Tibial nerve (tissue), 4 donors: ENCODE results near the gene SFTPD. TPM values are rescaled to one million over a fixed set of nuclear protein-coding genes. Genes with fewer than 3 reads are reported as not detected.

Experiments used
- DNase-seq, 2 donors: peaks; one replicate each; pipeline ENCODE4 v3.0.0-alpha.2; 2019; ENCODE audit warnings: low spot score in 2 of 2
- H3K27ac ChIP-seq, 4 donors: fragments of 200-600 bp; sonication (generic) in 3 of 4; one replicate each; pipeline ENCODE4 v1.5.1; 2017 to 2019; ENCODE audit warnings: mild to moderate bottlenecking in 1 of 4
- H3K27me3 ChIP-seq, 2 donors: fragments of 200-600 bp; sonication (generic) in 1 of 2; one replicate each; pipeline versions ENCODE4 v1.5.1 to v1.6.0; 2017 to 2019
- H3K36me3 ChIP-seq, 3 donors: fragments of 200-600 bp; sonication (generic); one replicate each; pipeline ENCODE4 v1.5.1; 2018 to 2019
- H3K4me1 ChIP-seq, 4 donors: fragments of 200-600 bp; sonication (generic) in 3 of 4; one replicate each; pipeline ENCODE4 v1.5.1; 2017 to 2019
- H3K4me3 ChIP-seq, 4 donors: fragments of 200-600 bp; sonication (generic) in 3 of 4; one replicate each; pipeline ENCODE4 v1.5.1; 2017 to 2019; ENCODE audit warnings: mild to moderate bottlenecking in 1 of 4, moderate library complexity in 1 of 4
- H3K9me3 ChIP-seq, 4 donors: fragments of 200-600 bp; sonication (generic) in 3 of 4; one replicate each; pipeline ENCODE4 v1.5.1; 2017 to 2019
- CTCF ChIP-seq, 5 experiments: fragments of 200-600 bp in 3 of 5; fragments of 450-650 bp in 2 of 5; sonication (generic) in 3 of 5; IDR thresholded peaks; one replicate each; pipeline ENCODE4 v1.5.1; 2016 to 2019; ENCODE audit warnings: antibody characterized with exemption in 5 of 5, mild to moderate bottlenecking in 3 of 5, moderate library complexity in 2 of 5
- EP300 ChIP-seq, 2 donors: sonication (generic); formaldehyde crosslinking; IDR thresholded peaks; one replicate each; pipeline ENCODE4 v1.6.1; 2017; ENCODE audit warnings: antibody characterized with exemption in 2 of 2, mild to moderate bottlenecking in 1 of 2
- POLR2A ChIP-seq, 2 donors: fragments of 450-650 bp; IDR thresholded peaks; one replicate each; pipeline ENCODE4 v1.6.1; 2017; ENCODE audit warnings: antibody characterized with exemption in 2 of 2, mild to moderate bottlenecking in 2 of 2, moderate library complexity in 2 of 2
- WGBS, 2 donors: methylation state at CpG; one replicate each; pipeline ENCODE4 v1.1.5; 2018; 5-methylcytosine and 5-hydroxymethylcytosine counted together
- total RNA-seq, 4 donors: library from RNA; depleted of rRNA; stranded (reverse); fragments of >200 nt; gene quantifications; one replicate each; pipeline ENCODE4 v1.1.0, GENCODE V29; 2016

SFTPD gene
- total RNA-seq, 4 donors from 2014 or later: 1.5 to 2.5 TPM; not detected in 2

GRCh38 chr10:79936625-79937615 is 12.0 kb downstream of the SFTPD start:
- Histone ChIP-seq H3K9me3 (no peaks in the 10 kb centered on the region), H3K27me3 (peaks cover 0 to 2% of the 10 kb centered on the region in 2 donors), H3K36me3 (peaks cover 0 to 4% (median 0%) of the 10 kb centered on the region in 3 donors), H3K4me1 (no peaks in the 10 kb centered on the region), H3K4me3 (no peak overlapping the region), H3K27ac (no peak overlapping the region)
- TF ChIP-seq EP300 (IDR thresholded peaks at IDR 0.05) (no peak), CTCF (IDR thresholded peaks at IDR 0.05) (no peak), POLR2A (IDR thresholded peaks at IDR 0.05) (no peak)
- 85 to 93% methylated on average over 9 of the region's 9 CpGs for WGBS, 2 donors
- no peak for DNase-seq

GRCh38 chr10:79933961-79934360 is 14.9 kb downstream of the SFTPD start:
- Histone ChIP-seq H3K27ac (no peak overlapping the region), H3K9me3 (no peaks in the 10 kb centered on the region), H3K27me3 (peaks cover 0 to 11% of the 10 kb centered on the region in 2 donors), H3K36me3 (peaks cover 0 to 4% (median 0%) of the 10 kb centered on the region in 3 donors), H3K4me3 (no peak overlapping the region), H3K4me1 (peaks cover 0 to 5% (median 0%) of the 10 kb centered on the region in 4 donors)
- TF ChIP-seq POLR2A (IDR thresholded peaks at IDR 0.05): no peak
- 52 to 67% methylated on average over 3 of the region's 3 CpGs for WGBS, 2 donors
- DNase-seq: no peak

GRCh38 chr10:79932841-79933379 is 16.0 kb downstream of the SFTPD start:
- H3K4me1 ChIP-seq: peaks cover 0 to 5% (median 0%) of the 10 kb centered on the region in 4 donors
- TF ChIP-seq POLR2A (IDR thresholded peaks at IDR 0.05): no peak
- no peak for TF ChIP-seq CTCF (IDR thresholded peaks at IDR 0.05)
- no peak for TF ChIP-seq EP300 (IDR thresholded peaks at IDR 0.05)
- no peak overlapping the region for H3K27ac ChIP-seq
- 70 to 78% methylated on average over 4 of the region's 4 CpGs for WGBS, 2 donors
- H3K9me3 ChIP-seq: no peaks in the 10 kb centered on the region
- H3K27me3 ChIP-seq: peaks cover 0 to 11% of the 10 kb centered on the region in 2 donors
- DNase-seq: no peak
- H3K4me3 ChIP-seq: no peak overlapping the region
- H3K36me3 ChIP-seq: peaks cover 0 to 2% (median 0%) of the 10 kb centered on the region in 3 donors

GRCh38 chr10:79932307-79932706 is 16.6 kb downstream of the SFTPD start:
- DNase-seq: no peak
- no peak overlapping the region for H3K27ac ChIP-seq
- peaks cover 0 to 11% of the 10 kb centered on the region in 2 donors for H3K27me3 ChIP-seq
- no peaks in the 10 kb centered on the region for H3K36me3 ChIP-seq
- 85 to 90% methylated on average over 1 of the region's 1 CpG for WGBS, 2 donors
- TF ChIP-seq EP300 (IDR thresholded peaks at IDR 0.05) (no peak), CTCF (IDR thresholded peaks at IDR 0.05) (no peak), POLR2A (IDR thresholded peaks at IDR 0.05) (no peak)
- no peaks in the 10 kb centered on the region for H3K9me3 ChIP-seq
- no peak overlapping the region for H3K4me3 ChIP-seq
- peaks cover 0 to 6% (median 0%) of the 10 kb centered on the region in 4 donors for H3K4me1 ChIP-seq

- Histone ChIP-seq H3K4me3 (no peak overlapping the region), H3K4me1 (peaks cover 0 to 12% (median 0%) of the 10 kb centered on the region in 4 donors), H3K9me3 (no peaks in the 10 kb centered on the region), H3K27me3 (peaks cover 0 to 11% of the 10 kb centered on the region in 2 donors), H3K36me3 (no peaks in the 10 kb centered on the region), H3K27ac (no peak overlapping the region)
- TF ChIP-seq CTCF (IDR thresholded peaks at IDR 0.05) (no peak), POLR2A (IDR thresholded peaks at IDR 0.05) (no peak), EP300 (IDR thresholded peaks at IDR 0.05) (no peak)
- no peak for DNase-seq
- 58 to 68% methylated on average over 2 of the region's 2 CpGs for WGBS, 2 donors
These were observed 18.2 kb downstream of the SFTPD start for GRCh38 chr10:79930751-79931150.
